Uterus (tissue), 4 donors: Measurements from ENCODE around the gene TMEM143. TPM values are rescaled to one million over a fixed set of nuclear protein-coding genes. Genes with fewer than 3 reads are reported as not detected.

Experiments used
- DNase-seq, 2 donors: peaks; one replicate each; pipeline ENCODE4 v3.0.0-alpha.2; 2019 to 2020
- H3K27ac ChIP-seq, 2 donors: fragments of 200-600 bp; sonication (generic); 1 replicate in 1 of 2; 2 replicates in 1 of 2; pipeline ENCODE4 v1.5.1; 2016 to 2018
- H3K27me3 ChIP-seq, 2 donors: fragments of 200-600 bp; sonication (generic); one replicate each; pipeline ENCODE4 v1.5.1; 2018 to 2019; ENCODE audit warnings: control low read depth in 1 of 2
- H3K36me3 ChIP-seq, 2 donors: fragments of 200-600 bp; sonication (generic); one replicate each; pipeline ENCODE4 v1.5.1; 2019; ENCODE audit warnings: control low read depth in 1 of 2
- H3K4me1 ChIP-seq, 2 donors: fragments of 200-600 bp; sonication (generic); one replicate each; pipeline ENCODE4 v1.5.1; 2018 to 2019; ENCODE audit warnings: control low read depth in 1 of 2
- H3K4me3 ChIP-seq, 2 donors: fragments of 200-600 bp; sonication (generic); 1 replicate in 1 of 2; 2 replicates in 1 of 2; pipeline ENCODE4 v1.5.1; 2018 to 2019; ENCODE audit warnings: mild to moderate bottlenecking in 1 of 2
- H3K9me3 ChIP-seq, 2 donors: fragments of 200-600 bp; sonication (generic); one replicate each; pipeline ENCODE4 v1.5.1; 2019; ENCODE audit warnings: control low read depth in 1 of 2
- CTCF ChIP-seq, 4 experiments: fragments of 200-600 bp in 2 of 4; fragments of 450-650 bp in 2 of 4; sonication (generic) in 2 of 4; IDR thresholded peaks; one replicate each; pipeline ENCODE4 v1.5.1; 2016 to 2019; ENCODE audit warnings: antibody characterized with exemption in 4 of 4, mild to moderate bottlenecking in 2 of 4, moderate library complexity in 1 of 4
- POLR2A ChIP-seq, 2 donors: fragments of 450-650 bp; IDR thresholded peaks; one replicate each; pipeline ENCODE4 v1.6.1; 2016; ENCODE audit warnings: antibody characterized with exemption in 2 of 2, mild to moderate bottlenecking in 1 of 2, moderate library complexity in 1 of 2
- intact Hi-C: fragments of 100-400 bp; cut with DNase I; formaldehyde crosslinking; loops from one replicate; pipeline ENCODE4 v1.15.1; 2023; ENCODE audit warnings: low total_unique reads
- total RNA-seq, 4 donors: library from RNA; depleted of rRNA in 3 of 4; stranded (reverse); fragments of >200 nt in 3 of 4; gene quantifications; one replicate each; pipeline versions ENCODE4 v1.1.0 to v1.2.4, GENCODE V29; 2014 to 2023
- donor health status: DM: yes; HTN: yes; CAD: no.

The TMEM143 gene
- total RNA-seq, 4 donors from 2014 or later: 0.88 to 6.7 (median 5.8) TPM

GRCh38 chr19:48390188-48391099 is 26.7 kb upstream of the TMEM143 start:
- H3K27me3 ChIP-seq: peaks cover 8 to 21% of the 10 kb centered on the region in 2 donors
- no peaks in the 10 kb centered on the region for H3K36me3 ChIP-seq
- TF ChIP-seq POLR2A (IDR thresholded peaks at IDR 0.05) (no peak), CTCF (IDR thresholded peaks at IDR 0.05) (peak; percentile 62 to 77 (median 72))
- intact Hi-C loops: loop anchor here (10.0 kb wide), 1 partner anchor 54 kb away; the partner anchor contains the start of gene GRWD1
- H3K4me1 ChIP-seq: peaks cover 0 to 16% of the 10 kb centered on the region in 2 donors
- H3K4me3 ChIP-seq: peak overlapping the region; percentile 84 to 91
- no peaks in the 10 kb centered on the region for H3K9me3 ChIP-seq
- DNase-seq: peak; percentile 42 to 61
- peak overlapping the region; percentile 87 to 92 for H3K27ac ChIP-seq

GRCh38 chr19:48386981-48387380 is 23.2 kb upstream of the TMEM143 start:
- no peaks in the 10 kb centered on the region for H3K36me3 ChIP-seq
- H3K27me3 ChIP-seq: no peaks in the 10 kb centered on the region
- H3K4me1 ChIP-seq: peaks cover 0 to 10% of the 10 kb centered on the region in 2 donors
- no peak overlapping the region for H3K27ac ChIP-seq
- intact Hi-C loops: no loop called here
- H3K4me3 ChIP-seq: no peak overlapping the region
- TF ChIP-seq CTCF (IDR thresholded peaks at IDR 0.05): no peak
- no peak for TF ChIP-seq POLR2A (IDR thresholded peaks at IDR 0.05)
- no peak for DNase-seq
- no peaks in the 10 kb centered on the region for H3K9me3 ChIP-seq

- TF ChIP-seq CTCF (IDR thresholded peaks at IDR 0.05): no peak
- Histone ChIP-seq H3K9me3 (no peaks in the 10 kb centered on the region), H3K27ac (no peak overlapping the region), H3K4me3 (no peak overlapping the region), H3K27me3 (no peaks in the 10 kb centered on the region), H3K4me1 (peaks cover 0 to 10% of the 10 kb centered on the region in 2 donors), H3K36me3 (no peaks in the 10 kb centered on the region)
- intact Hi-C loops: no loop called here
- no peak for DNase-seq
Observed at GRCh38 chr19:48385461-48386087, 21.8 kb upstream of the TMEM143 start.

- no peaks in the 10 kb centered on the region for H3K27me3 ChIP-seq
- no peak overlapping the region for H3K27ac ChIP-seq
- intact Hi-C loops: no loop called here
- H3K4me1 ChIP-seq: no peaks in the 10 kb centered on the region
- DNase-seq: no peak
- no peaks in the 10 kb centered on the region for H3K36me3 ChIP-seq
- TF ChIP-seq CTCF (IDR thresholded peaks at IDR 0.05): no peak
- TF ChIP-seq POLR2A (IDR thresholded peaks at IDR 0.05): no peak
- H3K9me3 ChIP-seq: no peaks in the 10 kb centered on the region
- H3K4me3 ChIP-seq: no peak overlapping the region
Observed at GRCh38 chr19:48382286-48382685, 18.5 kb upstream of the TMEM143 start.
